Cardiac fibroblast (primary cell): ENCODE data around the gene SUGCT.

ENCODE experiments used
- DNase-seq, 2 donors: peaks; one replicate each; pipeline versions ENCODE4 v3.0.0 to v3.0.0-alpha.2; 2010; ENCODE audit warnings: low read depth in 2 of 2
- H3K4me3 ChIP-seq, 2 donors: replicated peaks in 1 of 2; 1 replicate in 1 of 2; 2 replicates in 1 of 2; pipeline ENCODE4 v1.5.1; 2011; ENCODE audit warnings: low read depth in 2 of 2, low read length in 2 of 2, mild to moderate bottlenecking in 2 of 2, moderate library complexity in 1 of 2
- CTCF ChIP-seq: IDR thresholded peaks from one replicate; pipeline ENCODE4 v1.5.1; 2011; ENCODE audit warnings: low read depth, mild to moderate bottlenecking, low read length, inconsistent platforms

SUGCT gene

GRCh38 chr7:40777730-40778312, 643.0 kb downstream of the SUGCT start:
- no peak for TF ChIP-seq CTCF
- DNase-seq, result no peak
- H3K4me3 ChIP-seq, result no peak overlapping the region

- no peak for DNase-seq
- H3K4me3 ChIP-seq, result no peak overlapping the region
- TF ChIP-seq CTCF, result no peak
Measured at GRCh38 chr7:40780460-40780859, 645.7 kb downstream of the SUGCT start.

- TF ChIP-seq CTCF, result no peak
- no peak overlapping the region for H3K4me3 ChIP-seq
- DNase-seq, result no peak
Measured at GRCh38 chr7:40782836-40783235, 648.0 kb downstream of the SUGCT start.

- no peak for TF ChIP-seq CTCF
Measured at GRCh38 chr7:40784176-40784575, 649.4 kb downstream of the SUGCT start.

GRCh38 chr7:40786909-40787308, 652.1 kb downstream of the SUGCT start:
- no peak overlapping the region for H3K4me3 ChIP-seq
- TF ChIP-seq CTCF, result no peak
- no peak for DNase-seq

More at GRCh38 chr7:40784176-40784575, 649.4 kb downstream of the SUGCT start:
- no peak for DNase-seq
- H3K4me3 ChIP-seq, result no peak overlapping the region

- TF ChIP-seq CTCF, result no peak
- no peak overlapping the region for H3K4me3 ChIP-seq
- peak in 1 of 2 donors; percentile 70 for DNase-seq
Measured at GRCh38 chr7:40793132-40793531, 658.3 kb downstream of the SUGCT start.

- DNase-seq, result peak in 1 of 2 donors; percentile 31
- no peak for TF ChIP-seq CTCF
- H3K4me3 ChIP-seq, result no peak overlapping the region
Measured at GRCh38 chr7:40795607-40796006, 660.8 kb downstream of the SUGCT start.
